GM19240 (cell line): ENCODE data around the gene UBXN6.

Source experiments
- DNase-seq: peaks from one replicate; pipeline ENCODE4 v3.0.0; 2011; ENCODE audit warnings: low spot score; ENCODE audit not compliant: insufficient read length

Gene UBXN6

DNA sequence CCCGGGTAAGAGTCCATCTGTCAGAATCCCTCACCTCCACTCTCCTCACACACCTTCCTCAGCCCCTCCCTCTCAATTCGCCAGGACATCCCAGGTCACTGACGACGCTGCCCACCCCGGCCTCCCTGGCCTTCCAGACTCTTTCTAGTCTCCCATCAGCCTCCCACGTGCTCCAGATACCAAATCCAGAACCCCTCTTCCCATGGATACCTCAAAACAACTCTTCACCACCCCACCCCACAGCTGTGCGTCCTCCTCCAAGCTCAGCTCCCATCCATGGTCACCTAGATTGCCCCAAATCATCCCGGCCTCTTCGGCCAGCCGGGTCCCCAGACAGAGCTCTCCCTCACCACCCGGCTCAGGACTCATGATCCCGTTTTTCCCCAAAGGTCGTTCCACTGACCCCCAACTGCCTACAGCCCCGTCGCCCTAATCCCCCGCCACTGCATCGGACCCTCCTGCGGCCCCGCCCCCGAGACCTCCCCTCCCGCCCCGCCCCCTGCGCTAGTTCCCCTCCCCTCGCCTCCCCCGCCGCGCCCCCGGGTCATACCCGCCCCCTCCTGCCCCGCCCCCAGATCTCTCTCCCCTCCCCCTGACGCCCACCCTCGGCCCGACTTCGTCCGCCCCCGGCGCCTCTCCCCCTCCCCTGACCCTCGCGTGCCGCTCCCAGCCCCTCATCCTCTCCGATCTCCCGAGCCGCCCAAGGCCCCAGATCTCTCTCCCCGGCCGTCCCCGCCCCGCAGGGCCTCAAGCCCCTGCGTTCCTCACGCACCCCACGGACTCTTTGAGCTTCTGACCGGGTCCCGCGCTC lies 546 bp downstream of the UBXN6 start:
- DNase-seq, result peak; percentile 45

DNA sequence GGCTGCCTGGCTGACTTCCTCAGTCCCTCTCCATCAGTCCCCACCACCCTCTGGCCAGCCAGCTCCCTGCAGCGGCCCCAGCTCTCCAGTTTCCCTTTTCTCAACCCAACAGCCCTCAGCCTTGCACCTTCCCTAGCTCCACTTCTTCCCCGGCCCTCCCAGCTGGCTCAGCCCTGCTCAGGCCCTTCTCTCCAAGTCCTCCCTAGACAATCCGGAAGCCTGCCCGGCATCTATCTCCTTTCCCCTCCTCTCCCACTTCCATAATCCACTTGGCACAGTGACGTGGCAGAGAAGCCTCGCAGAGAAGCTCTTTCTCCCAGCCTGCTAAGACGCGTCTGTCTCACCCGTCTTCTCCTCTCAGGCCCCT lies 1.1 kb downstream of the UBXN6 start:
- DNase-seq, result no peak

DNA sequence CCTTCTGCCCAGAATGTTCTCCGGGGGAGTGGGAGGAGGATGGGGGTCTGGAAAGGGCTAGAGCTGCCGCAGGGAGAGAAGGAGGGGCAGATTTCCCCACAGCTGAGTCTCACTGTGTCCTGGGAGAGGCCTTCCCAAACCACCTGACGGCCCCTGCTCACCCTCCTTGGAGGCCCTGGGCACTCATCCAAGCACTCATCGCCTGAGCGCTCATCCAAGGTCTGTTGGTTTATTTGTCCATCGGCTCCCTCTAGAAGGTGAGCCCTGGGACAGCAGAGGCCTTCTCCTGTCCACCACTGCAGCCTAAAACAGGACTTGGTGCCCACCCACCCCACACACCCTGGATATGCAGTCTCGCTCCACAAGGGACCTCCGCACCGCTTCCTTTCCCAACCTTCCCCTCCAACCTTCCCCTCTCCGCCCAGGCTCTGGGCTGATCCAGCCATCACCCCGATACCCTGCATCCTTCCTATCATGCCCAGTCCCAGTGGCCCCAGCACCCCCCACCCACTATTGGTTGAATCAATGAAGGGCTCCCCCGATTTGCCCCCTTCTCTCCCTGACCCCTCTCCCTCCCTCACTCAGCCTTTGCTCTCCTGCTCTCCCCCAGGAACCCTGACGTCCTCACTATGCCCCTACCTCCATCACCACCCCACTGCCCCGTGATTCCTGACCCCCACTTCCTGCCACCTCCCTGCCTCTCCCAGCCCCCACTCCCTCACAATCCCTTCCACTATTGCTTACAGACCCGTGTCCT lies 1.7 kb downstream of the UBXN6 start:
- no peak for DNase-seq

DNA sequence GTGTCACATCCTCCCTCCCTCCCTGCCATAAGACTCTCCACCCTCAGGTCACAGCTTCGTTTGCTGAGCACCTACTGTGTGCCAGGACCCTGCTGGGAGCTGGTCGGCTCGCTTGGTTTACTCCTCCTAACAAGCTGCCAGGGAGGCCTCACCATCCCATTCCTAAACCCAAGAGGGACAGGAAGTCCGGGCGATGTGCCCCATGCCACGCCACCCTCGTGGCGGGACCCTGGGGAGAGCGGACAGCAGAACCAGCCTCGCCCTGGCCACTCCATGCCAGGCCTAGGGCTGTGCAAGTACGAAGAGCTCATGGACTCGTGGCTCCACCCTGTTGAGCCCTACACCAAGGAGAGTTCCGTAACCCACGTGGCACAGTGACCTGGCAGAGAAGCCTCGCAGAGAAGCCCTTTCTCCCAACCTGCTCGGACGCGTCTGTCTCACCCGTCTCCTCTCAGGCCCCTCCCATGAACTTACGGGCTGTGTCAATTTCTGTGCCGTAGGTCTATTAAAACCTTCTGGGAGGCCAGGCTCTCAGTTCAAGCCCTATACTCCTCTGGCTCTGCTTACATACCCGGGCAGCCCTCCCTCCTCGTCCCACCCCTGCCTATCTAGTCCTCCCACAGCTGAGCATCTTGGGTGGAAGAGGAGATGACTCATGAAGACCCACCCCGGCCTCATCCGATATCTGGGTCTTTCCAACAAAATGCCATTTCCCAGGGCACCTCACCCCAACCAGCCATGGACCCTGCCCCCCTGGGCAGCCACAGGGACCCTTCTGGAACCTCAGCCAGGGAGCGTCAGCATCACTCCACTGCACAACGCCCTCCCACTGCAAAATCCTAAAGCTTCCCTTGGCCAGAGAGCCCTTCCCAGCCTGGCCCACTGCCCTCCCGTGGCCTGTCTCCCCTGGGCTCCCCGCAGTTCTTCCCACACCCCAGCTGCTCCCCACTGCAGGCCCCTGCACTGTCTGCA lies 2.6 kb downstream of the UBXN6 start:
- no peak for DNase-seq

DNA sequence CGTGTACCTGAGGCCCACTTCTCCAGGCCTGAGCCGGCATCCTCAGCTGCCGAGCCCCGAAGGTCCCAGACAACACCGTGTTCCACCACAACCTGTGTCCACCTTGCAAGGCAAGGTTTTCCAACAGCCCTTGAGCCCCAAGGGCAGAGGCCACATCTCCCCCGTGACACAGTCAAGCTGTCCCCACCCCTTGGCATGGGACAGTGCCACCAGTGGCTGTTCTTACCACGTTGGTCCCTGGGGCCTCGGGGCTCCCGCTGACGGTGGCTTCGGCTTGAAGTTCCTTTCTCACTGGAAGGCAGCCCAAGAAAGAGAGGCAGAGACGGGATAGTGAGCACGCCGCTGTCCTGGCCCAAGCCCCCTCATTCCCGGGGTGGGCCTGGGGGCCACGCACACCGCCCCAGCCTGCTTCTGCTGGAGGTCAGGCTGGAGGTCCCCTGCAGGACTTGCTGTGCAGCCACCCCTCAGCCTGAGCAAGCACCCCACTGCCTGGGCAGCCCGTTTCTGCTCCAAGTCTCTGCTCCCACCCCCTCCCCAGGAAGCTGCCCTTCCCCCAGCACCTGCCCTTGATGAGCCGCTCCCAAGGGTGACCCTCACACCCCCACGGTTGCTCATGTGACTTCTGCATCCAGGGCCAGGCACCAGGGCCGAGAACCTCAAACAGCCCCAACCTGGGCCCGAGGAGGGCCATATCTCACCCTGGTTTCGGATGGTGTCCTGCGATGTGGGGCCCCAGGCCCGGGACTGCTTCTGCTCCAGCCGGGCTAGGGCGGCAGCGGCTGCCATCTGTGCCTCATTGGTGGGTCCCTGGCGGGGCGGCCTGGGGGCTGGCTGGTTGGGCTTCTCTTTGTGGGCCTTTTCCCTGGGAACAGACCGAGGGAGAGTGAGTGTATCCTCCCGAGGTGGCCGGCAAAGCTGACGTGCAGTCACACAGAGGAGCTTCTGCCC lies 4.1 kb downstream of the UBXN6 start:
- DNase-seq, result no peak

DNA sequence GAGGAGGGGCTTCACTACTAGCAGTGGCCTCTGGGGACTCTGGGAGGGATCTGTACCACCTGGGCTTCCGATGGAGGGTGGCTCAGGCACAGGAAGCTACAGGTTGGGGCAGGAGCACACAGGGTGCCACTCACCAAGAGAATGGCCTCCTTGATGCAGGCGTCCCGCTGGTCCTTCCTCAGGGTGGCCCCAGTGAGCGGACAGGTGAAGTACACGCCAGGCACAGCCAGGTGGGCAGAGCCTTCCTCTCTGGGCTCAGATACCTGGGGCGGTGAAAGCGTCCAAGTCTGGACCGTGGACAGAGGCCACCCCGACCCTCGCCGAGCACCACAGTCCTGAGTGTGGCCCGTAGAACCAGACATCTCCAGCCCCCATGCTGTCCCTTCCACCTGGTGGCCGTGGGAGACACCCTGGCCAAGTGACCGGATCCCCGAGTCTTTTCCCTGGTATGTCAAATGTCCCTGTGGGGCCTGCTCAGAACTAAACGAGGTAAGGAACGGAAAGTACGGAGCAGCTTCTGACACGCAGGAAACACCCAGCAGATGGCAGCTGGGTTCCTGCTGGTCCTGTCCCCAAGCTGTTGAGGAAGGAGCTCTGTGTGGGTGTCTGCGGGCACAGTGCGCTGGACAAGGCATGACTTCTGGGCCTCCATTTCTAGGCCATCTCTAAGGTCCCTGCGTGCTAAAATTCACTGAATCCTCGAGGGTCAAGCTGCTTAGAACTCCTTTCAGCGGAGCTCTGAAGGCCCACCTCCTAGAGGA lies 5.2 kb downstream of the UBXN6 start:
- DNase-seq, result no peak

DNA sequence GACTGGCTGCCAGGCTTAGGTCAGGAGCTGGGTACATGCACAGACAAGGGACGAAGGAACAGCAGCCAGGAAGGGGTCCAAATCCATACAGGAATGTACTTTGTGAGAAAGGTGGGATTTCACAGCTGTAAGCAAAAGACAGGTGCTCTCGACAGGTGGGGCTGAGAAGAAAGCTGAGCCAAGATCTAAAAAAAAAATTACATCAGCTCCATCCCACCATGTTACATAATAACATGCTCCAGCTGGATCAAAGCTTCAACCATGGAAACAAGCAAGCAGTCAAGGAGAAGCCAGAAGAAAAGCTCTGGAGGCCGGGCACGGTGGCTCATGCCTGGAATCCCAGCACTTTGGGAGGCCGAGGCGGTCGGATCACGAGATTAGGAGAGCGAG lies 8.0 kb downstream of the UBXN6 start:
- DNase-seq, result no peak

DNA sequence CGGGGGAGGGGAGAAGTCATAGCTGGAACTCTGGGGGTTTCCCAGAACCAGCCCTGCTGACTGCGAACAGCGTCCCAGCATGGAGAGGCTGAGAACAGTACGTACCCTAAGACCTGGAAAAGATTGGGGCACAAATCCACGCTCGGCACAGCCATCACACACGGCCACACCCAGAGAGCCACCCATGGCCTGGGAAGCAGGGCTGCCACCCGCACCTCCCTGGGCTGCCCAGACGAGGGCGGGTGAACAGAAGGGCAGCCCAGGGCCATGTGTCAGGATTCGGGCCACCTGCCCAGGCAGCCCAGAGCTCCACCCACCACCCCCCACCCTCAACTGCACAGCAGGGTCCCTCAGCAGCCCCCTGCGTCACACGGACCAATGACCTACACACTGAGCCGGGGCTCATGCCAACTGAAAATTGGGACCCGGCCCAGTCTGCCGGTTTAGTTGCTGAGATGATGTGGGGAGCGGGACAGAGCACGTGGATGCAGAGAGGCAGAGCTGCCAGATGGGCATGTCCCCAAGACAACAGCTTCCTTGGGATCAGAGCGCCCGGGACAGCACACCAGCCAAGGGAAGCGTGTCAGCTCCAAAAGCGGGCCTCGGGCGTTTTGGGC lies 8.5 kb downstream of the UBXN6 start:
- DNase-seq, result no peak

DNA sequence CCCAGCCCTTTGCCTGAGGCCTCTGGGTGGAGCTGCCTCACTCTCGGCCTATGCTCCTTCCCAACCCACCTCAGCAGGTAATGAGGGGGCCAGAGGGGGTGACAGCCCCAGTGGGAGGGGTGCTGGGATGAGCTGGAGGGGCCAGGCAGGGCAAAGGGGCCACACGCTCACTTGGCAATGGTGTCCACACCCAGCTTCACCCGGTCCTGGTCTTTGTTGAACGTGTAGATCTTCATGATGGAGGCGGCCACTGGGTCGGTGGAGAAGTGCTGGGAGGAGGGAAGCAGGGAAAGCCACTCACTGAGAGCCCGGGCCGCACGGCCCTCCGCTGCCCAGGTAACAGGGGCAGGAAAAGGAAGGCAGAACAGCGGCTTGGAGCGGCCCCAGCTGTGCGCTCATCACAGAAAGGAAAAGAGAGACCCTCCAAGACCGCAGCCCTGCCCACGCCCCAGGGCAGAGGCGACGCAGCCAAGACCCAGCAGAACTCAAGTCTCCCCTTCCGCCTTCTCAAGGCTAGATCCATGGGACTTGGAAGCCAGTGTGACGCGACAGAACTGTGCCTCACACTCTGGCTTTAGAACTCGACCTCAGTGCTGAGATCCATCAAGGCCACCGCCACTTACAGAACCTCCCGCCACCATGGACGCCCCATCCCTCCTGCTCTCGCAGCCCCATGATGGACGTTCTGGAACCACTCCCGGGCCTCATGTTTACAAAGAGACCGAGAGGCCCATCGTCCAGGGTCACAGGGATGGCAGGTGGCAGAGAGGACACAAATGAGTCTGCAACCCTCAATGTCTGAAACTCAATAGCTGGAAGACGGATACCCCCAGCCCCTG lies 9.2 kb downstream of the UBXN6 start:
- no peak for DNase-seq

DNA sequence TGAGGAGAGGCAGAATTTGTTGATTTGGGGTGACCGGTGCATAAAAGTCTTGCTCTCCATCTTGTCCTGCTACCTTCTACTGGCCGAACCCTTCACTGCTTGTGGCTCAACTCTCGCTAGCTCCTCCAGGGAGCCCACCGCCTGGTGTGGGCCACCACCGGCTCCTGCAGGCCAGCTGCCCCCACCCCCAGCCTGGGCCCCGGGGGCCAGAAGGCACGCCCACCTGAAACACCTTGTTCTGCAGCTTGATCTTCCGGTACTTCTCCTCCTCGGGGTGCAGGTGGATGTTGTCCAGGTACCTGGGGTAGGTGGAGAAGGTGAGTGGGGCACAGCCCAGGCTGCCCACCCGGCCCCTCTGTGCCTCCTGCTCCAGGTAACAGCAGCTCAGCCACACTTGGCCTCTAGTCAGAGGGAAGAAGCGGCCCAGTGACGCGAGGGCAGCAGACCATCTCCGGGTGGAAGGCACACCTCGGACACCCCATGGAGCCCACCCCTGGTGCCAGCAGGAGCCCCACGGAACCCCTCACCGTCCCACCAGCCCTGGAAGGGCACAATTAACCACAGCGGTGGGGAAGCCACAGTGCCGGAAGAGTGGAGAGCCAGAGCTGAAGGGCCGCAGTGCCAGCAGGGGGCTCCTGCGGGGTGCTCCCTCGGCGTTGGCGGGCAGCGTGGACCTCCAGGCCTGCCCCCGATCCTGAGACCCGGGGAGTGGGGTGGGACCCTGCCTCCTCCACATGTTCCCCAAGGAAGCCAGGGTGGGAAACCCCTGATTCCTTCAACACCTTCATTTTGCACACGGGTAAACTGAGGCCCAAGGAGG lies 10.1 kb downstream of the UBXN6 start:
- no peak for DNase-seq

DNA sequence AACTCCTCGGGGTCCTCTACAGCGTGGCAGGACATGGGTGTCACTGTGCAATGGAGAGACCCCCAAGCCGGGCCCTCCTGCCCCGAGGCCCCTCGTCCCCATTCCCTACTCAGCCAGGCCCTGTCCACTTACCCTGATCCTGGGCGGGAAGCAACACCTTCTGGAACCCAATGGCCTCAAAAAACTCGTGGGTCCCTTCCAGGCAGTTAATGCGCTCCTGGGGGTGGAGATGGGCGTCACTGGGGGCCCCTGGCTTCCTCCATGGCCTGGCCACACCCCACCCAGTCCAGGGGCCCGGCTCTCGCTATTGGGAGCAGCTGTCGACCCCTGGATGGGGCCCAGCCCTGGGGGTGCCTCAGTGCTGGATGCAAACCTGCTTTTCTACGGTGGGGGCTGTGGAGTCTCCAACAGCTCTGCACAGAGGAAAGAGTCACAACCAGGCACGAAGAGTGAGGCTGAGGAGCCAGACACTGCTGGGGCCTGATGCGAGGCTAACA lies 10.8 kb downstream of the UBXN6 start:
- no peak for DNase-seq

DNA sequence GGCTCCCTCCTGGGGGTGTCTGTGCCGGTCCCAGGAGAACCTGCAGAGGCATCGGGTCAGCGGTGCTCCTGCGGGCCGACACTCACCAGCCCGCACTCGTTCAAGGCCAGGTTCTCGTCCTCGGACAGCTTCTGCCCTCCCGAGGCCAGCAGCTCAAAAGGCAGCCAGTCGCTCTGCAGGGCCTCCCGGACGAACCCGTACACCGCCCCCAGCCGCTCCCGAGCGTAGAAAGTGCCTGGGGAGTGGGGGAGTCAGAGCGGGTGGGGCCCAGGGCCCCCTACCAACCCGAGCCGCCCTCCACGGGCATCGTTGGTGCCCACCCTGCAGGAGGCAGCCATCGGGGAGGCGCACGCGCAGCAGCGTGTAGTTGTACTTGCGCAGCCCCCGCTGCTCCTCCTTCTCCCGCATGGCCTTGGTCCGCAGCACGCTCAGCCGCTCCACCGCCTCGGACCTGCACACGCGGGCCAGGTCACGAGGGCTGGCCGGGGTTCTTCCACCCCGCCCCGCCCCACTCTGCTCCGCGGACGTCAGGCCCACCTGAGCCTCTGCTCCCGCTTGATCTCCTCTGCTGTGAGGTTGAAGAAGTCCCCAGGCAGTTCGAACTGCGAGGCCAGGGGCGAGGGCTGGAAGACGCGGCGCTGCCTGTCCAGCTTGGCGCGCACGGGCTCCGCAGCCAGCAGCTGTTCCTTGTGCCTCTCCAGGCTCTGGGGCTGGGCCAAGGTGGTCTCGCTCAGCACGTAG lies 11.5 kb downstream of the UBXN6 start:
- DNase-seq, result no peak

DNA sequence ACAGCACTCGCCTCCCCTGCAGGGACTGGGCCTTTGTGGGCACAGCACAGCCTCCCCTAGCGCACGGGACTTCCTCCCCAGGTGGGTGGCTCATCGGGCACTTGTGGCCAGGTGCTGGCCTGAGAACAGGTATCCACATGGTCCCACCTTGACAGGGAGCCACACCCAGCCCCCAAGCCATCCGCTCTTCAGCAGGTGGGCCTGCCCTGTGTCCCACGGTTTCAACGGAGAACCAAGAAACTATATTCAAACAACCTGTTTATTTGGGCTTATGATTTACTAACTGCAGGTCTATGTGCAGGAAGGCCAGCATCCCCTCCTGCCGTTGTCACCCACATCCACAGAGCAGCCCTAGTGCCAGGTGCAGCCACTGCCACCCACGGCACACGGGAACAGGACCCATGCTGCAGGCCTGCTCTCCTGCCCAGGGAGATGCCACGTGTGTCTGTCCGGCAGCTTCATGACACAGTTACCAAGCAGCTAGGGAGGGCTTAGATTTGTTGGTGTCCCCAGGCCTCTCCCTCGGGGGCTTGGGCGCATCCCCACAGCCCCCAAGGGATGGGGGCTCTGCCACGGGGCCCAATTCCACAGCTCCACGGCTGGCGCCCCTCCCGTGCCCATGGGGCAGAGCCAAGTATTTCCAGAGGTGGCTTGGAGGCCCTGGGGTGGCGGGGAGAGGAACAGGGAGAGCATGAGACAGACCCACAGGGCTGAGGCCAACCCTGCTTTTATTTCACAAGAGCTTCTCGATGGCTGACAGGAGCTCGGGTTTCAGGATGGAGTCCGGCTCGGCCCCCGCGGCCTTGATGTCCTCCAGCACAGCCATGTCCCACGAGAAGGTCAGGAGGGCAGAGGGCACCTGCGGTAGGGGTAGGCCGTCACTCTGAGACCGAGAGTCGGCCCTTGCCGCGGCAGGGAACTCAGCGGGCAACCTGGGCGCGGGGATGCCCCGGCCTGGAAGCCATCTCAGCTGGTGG lies 12.5 kb downstream of the UBXN6 start:
- no peak for DNase-seq

DNA sequence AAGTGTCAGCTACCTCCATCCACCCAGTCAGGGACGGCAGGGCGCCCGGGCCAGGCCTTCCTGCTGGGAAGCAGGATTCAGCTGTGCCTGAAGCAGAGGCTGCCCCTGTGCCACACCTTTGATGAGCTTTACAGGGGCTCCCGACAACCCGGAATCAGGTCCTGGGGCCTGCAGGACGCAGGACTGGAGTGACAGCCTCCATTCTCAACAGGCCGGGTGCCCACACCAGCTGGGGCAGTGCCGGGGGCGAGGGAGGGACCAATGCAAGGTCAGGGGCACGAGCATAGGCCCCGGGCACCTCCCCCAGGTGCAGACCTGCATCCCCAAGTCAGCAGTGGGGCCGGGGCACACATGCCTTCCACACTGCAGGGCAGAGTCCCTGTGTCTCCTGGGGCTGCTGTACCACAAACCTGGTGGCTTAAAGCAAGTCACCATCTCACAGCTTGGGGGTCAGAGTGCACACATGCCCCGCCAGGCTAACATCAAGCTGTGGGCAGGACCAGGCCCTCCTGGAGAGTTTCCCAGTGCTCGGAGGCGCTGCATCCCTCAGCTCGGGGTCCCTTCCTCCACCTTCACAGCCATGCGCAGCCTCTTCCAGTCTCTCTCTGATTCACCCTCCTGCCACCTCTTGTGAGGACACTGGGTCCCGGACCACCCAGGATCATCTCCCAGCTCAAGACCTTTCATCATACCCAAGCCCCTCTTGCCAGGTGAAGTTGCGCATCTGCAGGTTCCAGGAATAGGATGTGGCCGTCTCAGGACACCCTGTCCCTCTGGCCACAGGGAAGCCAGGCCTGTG lies 13.4 kb downstream of the UBXN6 start:
- no peak for DNase-seq

DNA sequence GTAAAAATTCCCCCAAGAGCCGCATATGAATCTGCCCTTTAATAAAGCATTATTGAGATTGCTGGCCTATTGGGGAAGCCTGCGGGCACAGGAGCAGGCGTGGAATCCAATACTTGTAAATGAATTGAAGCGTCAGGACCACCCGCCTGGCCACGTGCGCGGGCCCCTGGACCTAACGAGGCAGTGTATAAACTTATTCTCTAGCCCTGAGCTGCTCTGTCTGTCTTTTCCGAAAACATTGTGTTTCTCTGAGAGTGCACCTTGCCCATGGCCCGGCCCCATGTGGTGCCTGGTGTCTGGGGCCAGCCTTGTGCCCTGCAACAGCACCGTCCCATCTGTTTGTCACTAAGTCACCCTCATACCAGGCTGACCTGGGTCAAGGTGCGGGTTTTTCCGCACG lies 14.4 kb downstream of the UBXN6 start:
- DNase-seq, result no peak
